ENCODE results near the gene COX17.
A peak's percentile ranks its signal among the peaks of the same experiment; 100 is the strongest.

COX17 gene, protein sequence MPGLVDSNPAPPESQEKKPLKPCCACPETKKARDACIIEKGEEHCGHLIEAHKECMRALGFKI

DNA sequence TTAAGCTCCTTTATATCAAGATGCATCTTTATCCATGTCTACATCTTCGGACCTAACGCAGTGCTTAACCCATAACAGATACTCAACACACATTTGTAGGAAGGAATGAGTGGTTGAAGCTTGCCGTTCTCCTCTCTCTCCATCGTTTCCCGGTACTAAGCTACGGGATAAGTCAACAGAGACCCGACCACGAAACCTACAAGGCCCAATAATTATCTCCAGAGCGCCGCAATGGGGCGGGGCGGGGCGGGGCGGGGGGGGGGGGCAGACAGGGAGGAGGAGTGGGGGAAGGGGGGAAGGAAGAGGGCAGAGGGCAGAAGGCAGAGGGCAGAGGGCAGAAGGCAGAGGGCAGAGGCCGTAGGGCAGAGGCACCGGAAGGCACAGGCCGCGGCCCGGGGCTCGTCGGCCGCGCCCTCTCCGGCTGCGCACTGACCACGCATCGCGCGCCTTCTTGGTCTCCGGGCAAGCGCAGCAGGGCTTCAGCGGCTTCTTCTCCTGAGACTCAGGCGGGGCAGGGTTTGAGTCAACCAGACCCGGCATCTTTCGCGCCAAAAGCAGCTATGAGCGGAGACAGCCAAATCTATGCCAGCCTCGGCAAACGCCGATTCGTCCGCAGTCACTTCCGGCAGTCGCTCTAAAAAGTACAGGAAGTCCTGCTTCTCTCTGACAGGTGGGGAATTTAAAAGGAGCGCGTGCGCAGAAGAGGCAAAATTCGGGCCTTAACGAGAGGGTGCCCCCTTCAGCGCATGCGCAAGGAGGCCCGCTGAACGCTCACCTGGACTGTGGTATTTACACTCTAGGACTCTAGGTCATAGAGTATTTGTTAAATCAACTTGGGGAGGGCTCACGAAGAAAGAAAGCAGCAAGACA lies at the start of gene COX17:
COX17 (minus strand) TSS at position 636 of the 870 bp plus-strand sequence; CDS start at position 540, 96 bp downstream.
- Mint-ChIP-seq H3K27ac (peak within 1 kb of the TSS; percentile 96), H3K36me3 (ENCODE audit: low read depth) (peaks cover 34% of the 10 kb centered on the region), H3K4me1 (ENCODE audit: low read depth) (peaks cover 32% of the 10 kb centered on the region), H3K4me3 (peak within 1 kb of the TSS; percentile 99), H3K27me3 (ENCODE audit: low read depth) (no peaks in the 10 kb centered on the region), H3K9me3 (no peaks in the 10 kb centered on the region)
- DNase-seq (ENCODE audit: low spot score) = peak; percentile 95

DNA sequence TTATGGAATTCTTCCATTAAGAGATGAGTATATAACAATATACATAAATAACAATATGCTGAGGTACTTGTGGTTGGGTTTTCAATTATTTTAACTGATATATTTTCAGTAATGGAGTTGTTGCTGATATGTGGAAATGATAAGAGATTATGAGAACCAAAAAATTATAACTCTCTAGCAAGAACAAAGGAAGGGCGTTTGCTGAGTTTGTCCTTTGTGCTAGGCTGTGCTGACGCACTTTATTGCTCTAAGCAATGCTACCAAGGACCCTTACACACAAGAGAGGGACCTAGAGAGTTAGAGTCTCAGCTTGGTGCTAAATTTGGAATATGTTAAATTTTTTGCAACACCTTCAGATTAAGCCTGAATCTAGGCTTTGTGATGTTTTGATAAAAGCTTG lies 49.7 kb upstream of the COX17 start:
- Mint-ChIP-seq H3K27me3 (ENCODE audit: low read depth) (peaks cover 4% of the 10 kb centered on the region), H3K4me1 (ENCODE audit: low read depth) (peaks cover under 1% of the 10 kb centered on the region), H3K9me3 (no peaks in the 10 kb centered on the region), H3K4me3 (no peak overlapping the region), H3K36me3 (ENCODE audit: low read depth) (no peaks in the 10 kb centered on the region), H3K27ac (no peak overlapping the region)
- DNase-seq (ENCODE audit: low spot score) = no peak

DNA sequence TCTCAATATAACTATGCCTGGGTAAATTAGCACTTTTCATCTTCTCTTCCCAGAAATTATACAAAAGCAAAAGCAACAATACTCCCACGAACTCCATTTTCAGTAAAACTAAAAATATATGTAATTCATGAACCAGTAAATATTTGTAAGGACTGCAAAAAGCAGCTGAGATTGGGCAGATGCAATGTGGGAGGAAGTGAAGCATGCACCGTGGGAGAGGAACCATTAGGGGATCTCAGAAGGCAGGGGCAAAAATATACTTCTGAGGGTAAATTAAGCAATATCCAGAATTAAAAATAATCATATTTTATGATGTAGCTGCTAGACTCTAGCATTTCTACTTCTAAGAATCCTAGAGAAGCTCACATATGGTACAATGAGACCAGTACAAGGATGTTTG lies 45.8 kb upstream of the COX17 start:
- H3K4me3 Mint-ChIP-seq = no peak overlapping the region
- H3K4me1 Mint-ChIP-seq (ENCODE audit: low read depth) = no peaks in the 10 kb centered on the region
- peaks cover 3% of the 10 kb centered on the region for H3K27me3 Mint-ChIP-seq (ENCODE audit: low read depth)
- no peak overlapping the region for H3K27ac Mint-ChIP-seq
- no peaks in the 10 kb centered on the region for H3K36me3 Mint-ChIP-seq (ENCODE audit: low read depth)
- H3K9me3 Mint-ChIP-seq = no peaks in the 10 kb centered on the region
- DNase-seq (ENCODE audit: low spot score) = no peak

DNA sequence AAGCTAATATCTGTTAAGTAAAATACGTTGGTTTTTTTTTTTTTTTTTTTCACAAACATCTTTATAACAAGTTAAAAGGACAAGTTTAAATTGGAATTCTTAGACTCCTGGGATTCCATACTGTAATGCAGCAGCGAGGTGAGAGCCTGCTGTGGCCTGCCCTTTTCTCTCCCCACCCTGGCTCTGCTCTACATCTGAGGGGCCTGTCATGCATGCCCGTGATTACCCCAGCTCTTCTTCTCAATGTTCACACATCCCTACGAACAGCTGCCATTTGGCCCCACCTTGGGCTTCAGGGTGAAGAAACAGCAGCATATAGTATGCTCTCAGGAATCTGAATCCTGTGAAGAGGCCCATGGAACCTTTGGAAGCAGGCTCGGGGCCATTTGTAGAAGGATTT lies 40.3 kb upstream of the COX17 start:
- DNase-seq (ENCODE audit: low spot score) = no peak
- Mint-ChIP-seq H3K27me3 (ENCODE audit: low read depth) (peaks cover 3% of the 10 kb centered on the region), H3K27ac (no peak overlapping the region), H3K4me1 (ENCODE audit: low read depth) (no peaks in the 10 kb centered on the region), H3K9me3 (no peaks in the 10 kb centered on the region), H3K4me3 (no peak overlapping the region), H3K36me3 (ENCODE audit: low read depth) (no peaks in the 10 kb centered on the region)

DNA sequence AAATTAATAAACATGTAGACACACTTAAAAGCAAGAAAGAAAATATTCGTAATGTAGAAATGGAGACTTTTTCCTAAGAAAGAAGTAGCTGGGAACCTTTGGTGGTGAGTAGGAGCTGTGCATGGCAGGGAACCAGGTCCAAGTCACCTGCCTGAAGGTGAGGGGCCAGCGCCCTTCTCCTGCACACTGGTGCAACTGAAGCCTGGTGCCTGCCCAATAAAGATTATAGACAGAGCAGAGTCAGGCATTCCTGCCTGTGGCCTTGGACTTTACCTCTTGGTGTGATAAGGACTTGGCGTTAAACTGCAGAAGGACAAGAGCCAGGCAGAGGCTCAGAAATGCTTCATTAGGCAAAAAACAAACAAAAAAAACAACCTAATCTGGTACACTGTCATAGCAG lies 39.8 kb upstream of the COX17 start:
- no peaks in the 10 kb centered on the region for H3K36me3 Mint-ChIP-seq (ENCODE audit: low read depth)
- no peak overlapping the region for H3K27ac Mint-ChIP-seq
- DNase-seq (ENCODE audit: low spot score) = no peak
- H3K9me3 Mint-ChIP-seq = no peaks in the 10 kb centered on the region
- H3K4me1 Mint-ChIP-seq (ENCODE audit: low read depth) = no peaks in the 10 kb centered on the region
- no peak overlapping the region for H3K4me3 Mint-ChIP-seq
- H3K27me3 Mint-ChIP-seq (ENCODE audit: low read depth) = peaks cover 3% of the 10 kb centered on the region

DNA sequence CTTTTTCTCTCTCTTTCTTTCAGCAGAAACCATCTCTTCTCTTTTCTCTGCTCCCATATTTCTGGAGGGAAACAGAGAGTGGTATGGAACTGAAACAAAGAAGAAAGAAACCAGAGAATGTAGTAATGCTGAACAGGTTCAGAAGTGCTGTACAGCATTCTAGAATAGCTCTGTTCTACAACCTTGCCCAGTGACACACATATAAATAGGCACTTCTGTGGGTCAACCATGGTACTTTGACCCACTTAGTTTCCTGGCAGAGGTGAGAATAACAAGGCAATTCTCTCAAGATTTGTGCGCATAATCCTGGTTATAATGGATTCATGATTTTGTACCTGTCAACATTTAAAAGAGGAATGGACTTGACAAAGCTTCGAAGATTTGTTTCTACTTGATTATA lies 37.9 kb upstream of the COX17 start:
- no peaks in the 10 kb centered on the region for H3K27me3 Mint-ChIP-seq (ENCODE audit: low read depth)
- H3K4me3 Mint-ChIP-seq = no peak overlapping the region
- no peak overlapping the region for H3K27ac Mint-ChIP-seq
- no peaks in the 10 kb centered on the region for H3K9me3 Mint-ChIP-seq
- no peaks in the 10 kb centered on the region for H3K4me1 Mint-ChIP-seq (ENCODE audit: low read depth)
- DNase-seq (ENCODE audit: low spot score) = no peak
- H3K36me3 Mint-ChIP-seq (ENCODE audit: low read depth) = no peaks in the 10 kb centered on the region

DNA sequence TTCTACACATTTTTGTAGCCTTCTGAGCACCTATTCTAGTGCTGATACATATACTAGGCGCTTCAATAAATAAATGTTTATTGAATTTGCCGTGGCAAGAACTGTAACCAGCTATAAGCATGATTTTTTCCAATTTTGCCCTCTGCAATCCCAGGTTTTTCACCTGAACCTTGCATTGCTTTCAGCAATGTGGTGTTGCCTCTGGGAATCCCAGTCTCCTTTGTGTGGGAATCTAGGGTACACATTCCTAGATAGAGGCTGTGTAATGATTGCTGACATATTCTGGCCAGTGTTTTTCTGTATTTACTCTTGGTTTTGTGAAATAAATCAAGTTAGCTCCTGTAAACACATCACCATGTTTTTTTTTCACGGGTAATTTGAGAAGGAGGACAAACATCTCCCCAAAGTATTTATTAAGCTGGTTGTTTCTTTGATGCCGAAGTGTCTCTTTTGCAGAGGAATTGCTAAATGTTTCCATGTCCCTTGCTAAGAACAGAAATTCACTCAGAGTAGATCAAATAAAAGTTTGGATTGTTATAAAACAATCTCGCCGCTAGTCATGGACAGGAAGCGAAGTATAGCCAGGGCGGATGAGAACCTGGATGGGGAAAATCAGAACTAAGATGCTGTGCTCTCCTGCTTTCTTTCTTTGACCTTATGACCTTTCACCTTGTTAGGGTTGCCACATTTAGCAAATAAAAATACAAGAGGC lies 26.8 kb upstream of the COX17 start:
- peak overlapping the region; percentile 76 for H3K4me3 Mint-ChIP-seq

DNA sequence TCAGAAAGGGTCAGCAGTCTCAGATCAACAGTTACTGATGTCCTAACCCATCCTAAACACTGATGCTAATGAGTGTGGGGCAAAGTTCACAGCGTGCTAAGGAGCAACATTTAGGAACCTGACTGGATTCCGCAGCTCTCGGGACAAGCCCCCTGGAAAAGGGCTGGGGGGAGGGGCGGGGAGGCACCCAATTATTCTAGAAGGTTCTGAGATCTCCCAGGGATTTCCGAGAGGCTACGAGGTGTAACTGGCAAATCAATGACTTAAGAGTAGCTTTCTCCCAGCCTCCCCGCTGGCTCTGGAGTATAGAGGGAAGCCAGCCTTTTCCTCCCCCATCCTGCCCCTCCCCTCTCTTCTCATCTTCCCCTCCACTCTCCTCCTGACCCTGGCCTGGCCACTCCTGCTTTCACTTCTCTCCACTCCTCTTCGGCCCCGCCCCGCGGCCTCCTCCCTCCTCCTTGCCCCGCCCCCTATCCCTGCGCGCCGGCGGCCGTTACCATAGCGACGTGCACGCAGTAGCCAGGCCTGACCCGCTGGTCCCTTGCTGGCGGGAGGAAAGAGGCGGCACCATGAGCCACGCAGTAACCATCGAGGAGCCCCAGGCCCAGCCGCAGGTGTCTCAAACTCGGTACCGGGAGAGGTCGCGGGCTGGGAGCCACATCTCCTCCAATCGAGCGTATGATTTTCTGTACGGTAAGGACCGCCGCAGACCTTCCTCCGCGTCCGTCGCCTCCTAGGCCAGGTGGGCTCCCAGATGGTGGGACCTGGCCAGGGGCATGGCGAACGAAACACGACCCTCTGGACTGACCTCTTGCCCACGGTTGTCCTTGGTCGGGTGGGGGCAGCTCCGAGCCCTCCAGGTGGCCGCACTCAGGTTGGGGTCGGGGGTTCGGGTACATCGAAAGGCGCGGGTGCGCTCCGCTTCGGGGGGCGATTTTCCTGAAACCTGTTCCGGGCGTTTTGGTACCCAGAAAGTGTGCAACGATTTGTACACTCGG lies 25.6 kb upstream of the COX17 start, which contains the start of gene CFAP91:
CFAP91 (plus strand) TSS at position 493 of the 998 bp plus-strand sequence; CDS start at position 570, 77 bp downstream.
- H3K9me3 Mint-ChIP-seq = peaks cover 9% of the 10 kb centered on the region
- peak; percentile 80 for DNase-seq (ENCODE audit: low spot score)
- H3K27ac Mint-ChIP-seq = peak within 1 kb of the TSS; percentile 10
- H3K27me3 Mint-ChIP-seq (ENCODE audit: low read depth) = peaks cover 22% of the 10 kb centered on the region
- peak within 1 kb of the TSS; percentile 76 for H3K4me3 Mint-ChIP-seq
- H3K36me3 Mint-ChIP-seq (ENCODE audit: low read depth) = peaks cover 7% of the 10 kb centered on the region
- H3K4me1 Mint-ChIP-seq (ENCODE audit: low read depth) = peaks cover 29% of the 10 kb centered on the region

More for the DNA sequence above, 26.8 kb upstream of the COX17 start:
- peaks cover 22% of the 10 kb centered on the region for H3K27me3 Mint-ChIP-seq (ENCODE audit: low read depth)
- H3K9me3 Mint-ChIP-seq = peaks cover 9% of the 10 kb centered on the region
- peaks cover 29% of the 10 kb centered on the region for H3K4me1 Mint-ChIP-seq (ENCODE audit: low read depth)
- DNase-seq (ENCODE audit: low spot score) = no peak
- H3K27ac Mint-ChIP-seq = no peak overlapping the region
- peaks cover 7% of the 10 kb centered on the region for H3K36me3 Mint-ChIP-seq (ENCODE audit: low read depth)

DNA sequence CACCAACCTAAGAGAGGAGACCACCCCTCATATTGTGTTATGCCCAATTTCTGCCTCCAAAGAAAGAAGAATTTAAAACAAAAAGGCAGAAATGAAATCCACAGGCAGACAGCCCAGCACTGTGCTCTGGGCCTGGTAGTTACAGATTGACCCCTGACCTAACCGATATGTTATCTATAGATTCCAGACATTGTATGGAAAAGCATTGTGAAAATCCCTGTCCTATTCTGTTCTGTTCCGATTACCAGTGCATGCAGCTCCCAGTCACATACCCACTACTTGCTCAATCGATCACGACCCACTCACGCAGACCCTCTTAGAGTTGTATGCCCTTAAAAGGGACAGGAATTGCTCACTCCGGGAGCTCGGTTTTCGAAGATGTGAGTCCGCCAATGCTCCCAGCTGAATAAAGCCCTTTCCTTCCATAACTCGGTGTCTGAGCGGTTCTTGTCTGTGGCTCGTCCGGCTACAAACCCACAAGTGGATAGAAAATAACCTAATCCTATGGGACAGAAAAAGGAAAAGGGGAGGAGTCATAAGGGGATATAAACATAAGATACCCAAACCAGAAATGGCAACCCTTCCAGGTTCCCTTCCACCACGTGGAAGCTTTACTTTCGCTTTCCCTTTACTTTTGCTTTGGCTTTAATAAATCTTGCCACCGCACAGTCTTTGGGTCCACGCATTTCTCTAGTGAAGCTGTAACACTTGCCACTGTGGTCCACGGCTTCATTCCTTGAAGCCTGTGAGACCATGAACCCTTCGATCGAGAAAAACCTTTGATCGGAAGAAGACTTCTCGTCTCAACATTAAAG lies 23.9 kb upstream of the COX17 start:
- peaks cover 19% of the 10 kb centered on the region for H3K27me3 Mint-ChIP-seq (ENCODE audit: low read depth)
- H3K4me1 Mint-ChIP-seq (ENCODE audit: low read depth) = peaks cover 29% of the 10 kb centered on the region
- H3K9me3 Mint-ChIP-seq = peaks cover 9% of the 10 kb centered on the region
- DNase-seq (ENCODE audit: low spot score) = no peak
- H3K27ac Mint-ChIP-seq = peak overlapping the region; percentile 55
- peaks cover 7% of the 10 kb centered on the region for H3K36me3 Mint-ChIP-seq (ENCODE audit: low read depth)
- peak overlapping the region; percentile 37 for H3K4me3 Mint-ChIP-seq

DNA sequence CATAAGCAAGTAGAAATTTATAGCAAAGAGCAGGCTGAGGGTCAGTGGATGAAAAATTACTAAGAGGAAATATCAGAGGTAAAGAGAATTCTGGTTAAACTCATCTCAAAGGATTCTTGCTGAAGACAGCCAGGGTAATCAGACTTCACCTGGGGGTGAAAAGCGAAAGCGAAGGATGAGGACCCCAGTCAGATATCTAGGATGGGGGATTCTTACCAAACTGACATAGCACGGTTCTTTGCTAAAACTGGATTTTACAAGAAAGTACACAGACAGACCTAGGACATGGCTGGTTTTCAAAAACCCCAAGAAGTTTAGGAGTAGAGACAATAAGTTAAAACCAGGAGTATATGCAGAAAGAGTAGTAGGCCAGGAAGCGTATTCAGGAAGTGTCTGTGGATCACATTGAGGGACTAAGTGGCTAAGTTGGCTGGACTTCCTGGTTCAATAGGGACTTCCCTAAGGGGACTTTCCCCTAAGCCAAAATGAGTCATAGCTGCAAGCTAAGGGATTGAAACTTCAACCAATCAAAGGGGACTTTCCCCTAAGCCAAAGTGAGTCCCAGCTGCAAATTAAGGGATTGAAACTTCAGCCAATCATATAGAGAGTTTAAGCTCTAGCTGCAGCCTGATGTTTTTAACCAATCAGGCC lies 23.2 kb upstream of the COX17 start:
- Mint-ChIP-seq H3K27me3 (ENCODE audit: low read depth) (peaks cover 16% of the 10 kb centered on the region), H3K27ac (peak overlapping the region; percentile 55), H3K4me3 (peak overlapping the region; percentile 33), H3K9me3 (peaks cover 9% of the 10 kb centered on the region), H3K4me1 (ENCODE audit: low read depth) (peaks cover 29% of the 10 kb centered on the region), H3K36me3 (ENCODE audit: low read depth) (peaks cover 7% of the 10 kb centered on the region)
- DNase-seq (ENCODE audit: low spot score) = peak; percentile 68

DNA sequence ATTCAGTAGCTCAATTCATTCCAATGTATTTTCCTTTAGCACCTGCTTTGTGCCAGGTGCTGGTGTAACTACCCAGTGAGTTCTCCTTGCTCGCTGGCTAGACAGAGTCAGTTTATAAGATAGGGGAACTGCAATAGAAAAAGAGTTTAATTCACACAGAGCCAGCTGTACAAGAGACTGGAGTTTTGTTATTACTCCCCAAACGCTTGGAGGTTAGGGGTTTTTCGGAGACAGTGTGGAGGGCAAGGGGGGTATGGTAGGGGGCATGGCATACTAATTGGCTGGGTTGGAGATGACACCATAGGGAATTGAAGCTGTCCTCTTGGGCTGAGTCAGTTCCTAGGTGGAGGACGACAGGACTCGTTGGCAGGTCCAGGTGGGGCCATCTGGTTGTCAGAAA lies 20.2 kb upstream of the COX17 start:
- peaks cover 22% of the 10 kb centered on the region for H3K4me1 Mint-ChIP-seq (ENCODE audit: low read depth)
- H3K9me3 Mint-ChIP-seq = peaks cover 9% of the 10 kb centered on the region
- H3K36me3 Mint-ChIP-seq (ENCODE audit: low read depth) = peaks cover 7% of the 10 kb centered on the region
- DNase-seq (ENCODE audit: low spot score) = no peak
- no peak overlapping the region for H3K4me3 Mint-ChIP-seq
- no peak overlapping the region for H3K27ac Mint-ChIP-seq
- H3K27me3 Mint-ChIP-seq (ENCODE audit: low read depth) = no peaks in the 10 kb centered on the region

DNA sequence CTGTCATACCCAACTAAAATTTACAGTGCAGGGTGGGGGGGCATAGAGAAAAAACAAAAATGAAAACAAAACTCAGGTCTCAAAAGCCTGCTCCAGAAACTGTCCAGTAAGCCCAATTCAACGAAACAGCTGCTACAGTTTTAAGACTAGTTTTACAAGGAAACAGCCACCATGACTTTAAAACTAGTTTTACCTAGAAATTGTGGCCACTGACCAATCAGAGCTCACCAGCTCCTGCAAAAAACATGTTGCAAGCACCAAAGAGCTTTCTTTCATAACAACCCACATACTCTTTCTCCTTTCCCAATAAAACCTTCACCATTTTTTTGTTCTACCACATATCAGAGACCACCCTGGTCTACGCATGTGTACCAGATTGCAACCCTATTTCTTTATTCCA lies 18.3 kb upstream of the COX17 start:
- H3K9me3 Mint-ChIP-seq = peaks cover 1% of the 10 kb centered on the region
- no peaks in the 10 kb centered on the region for H3K36me3 Mint-ChIP-seq (ENCODE audit: low read depth)
- H3K27ac Mint-ChIP-seq = no peak overlapping the region
- H3K4me3 Mint-ChIP-seq = no peak overlapping the region
- peaks cover 6% of the 10 kb centered on the region for H3K27me3 Mint-ChIP-seq (ENCODE audit: low read depth)
- peaks cover 8% of the 10 kb centered on the region for H3K4me1 Mint-ChIP-seq (ENCODE audit: low read depth)
- DNase-seq (ENCODE audit: low spot score) = no peak
